Activated CD4-positive, alpha-beta T cell treated with anti-CD3 and anti-CD28 coated beads, Interleukin-2, Interleukin-6, amounts not matched to agents 100 ng/mL and 50 ng/mL, durations not matched to agents 16 hours and 8 hours (primary cell): ENCODE data around the gene C12orf42.
A peak's percentile ranks its signal among the peaks of the same experiment; 100 is the strongest.

Experiments
- DNase-seq: peaks from one replicate; pipeline ENCODE4 v3.0.0-alpha.2; 2020

The C12orf42 gene

GRCh38 chr12:103423516-103423910 lies 72.3 kb downstream of the C12orf42 start:
- no peak for DNase-seq

GRCh38 chr12:103422746-103423515 lies 72.8 kb downstream of the C12orf42 start:
- no peak for DNase-seq

GRCh38 chr12:103422328-103422727 lies 73.4 kb downstream of the C12orf42 start:
- DNase-seq, result no peak

GRCh38 chr12:103421402-103421801 lies 74.4 kb downstream of the C12orf42 start:
- DNase-seq, result no peak

DNA sequence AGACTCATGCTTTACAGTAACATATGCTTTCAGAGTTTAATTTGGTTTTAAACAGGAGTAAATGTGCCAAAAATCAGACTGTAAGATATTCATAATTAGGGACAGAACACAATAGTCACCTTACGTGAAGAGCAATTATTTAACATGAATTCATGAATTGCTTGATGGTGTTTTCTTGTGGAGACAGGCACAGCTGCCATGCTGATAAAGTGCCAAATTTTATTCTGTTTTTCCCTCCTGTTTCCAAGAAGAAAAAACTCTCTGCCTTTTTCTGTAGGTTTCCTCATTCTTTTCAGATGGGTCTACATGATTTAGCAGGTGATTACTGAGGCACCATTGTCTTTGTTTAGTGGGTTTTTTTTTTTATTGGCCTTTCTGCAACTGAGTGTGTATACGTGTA lies 80.1 kb downstream of the C12orf42 start:
- DNase-seq, result no peak

- no peak for DNase-seq
Measured at GRCh38 chr12:103401421-103401820, 94.3 kb downstream of the C12orf42 start.

DNA sequence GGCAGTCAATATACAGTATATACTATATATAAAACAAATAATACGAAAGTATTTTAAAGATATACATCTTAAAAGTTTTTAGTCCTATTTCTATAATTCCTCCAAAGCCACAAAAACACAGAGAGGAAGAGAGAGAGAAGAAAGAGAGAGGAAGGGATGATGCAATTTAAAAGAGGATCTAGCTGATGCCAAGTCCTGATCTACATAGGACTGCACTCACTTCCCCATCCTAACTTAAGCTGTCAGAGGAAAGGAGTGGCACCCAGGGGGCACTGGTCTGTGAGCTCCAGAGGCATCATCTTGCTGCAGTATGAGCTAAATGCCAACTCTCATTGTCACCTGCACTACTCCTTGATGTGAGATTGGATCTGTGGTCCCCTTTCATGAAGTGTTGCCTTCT lies 95.8 kb downstream of the C12orf42 start:
- DNase-seq, result no peak

- DNase-seq, result no peak
Measured at GRCh38 chr12:103397536-103397935, 98.2 kb downstream of the C12orf42 start.

DNA sequence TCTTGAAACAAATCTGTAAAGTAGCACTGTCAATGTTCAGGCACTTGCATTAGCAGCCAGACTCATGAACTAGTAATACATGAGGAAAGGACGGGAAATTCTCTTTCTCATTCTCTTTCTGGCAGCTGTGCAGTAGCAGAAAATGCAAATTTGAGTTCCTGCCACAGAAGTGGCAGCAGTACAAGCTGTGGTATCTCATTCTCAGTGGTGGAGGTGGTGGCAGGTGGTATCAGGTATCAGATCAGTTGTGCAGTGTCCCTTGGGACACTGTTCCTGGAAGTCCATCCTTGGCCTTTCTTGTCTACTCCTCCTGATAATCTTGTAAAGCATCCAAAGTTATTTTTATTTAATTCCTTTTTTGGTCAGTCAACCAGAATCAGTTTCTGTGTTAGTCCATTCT lies 103.0 kb downstream of the C12orf42 start:
- DNase-seq, result no peak

DNA sequence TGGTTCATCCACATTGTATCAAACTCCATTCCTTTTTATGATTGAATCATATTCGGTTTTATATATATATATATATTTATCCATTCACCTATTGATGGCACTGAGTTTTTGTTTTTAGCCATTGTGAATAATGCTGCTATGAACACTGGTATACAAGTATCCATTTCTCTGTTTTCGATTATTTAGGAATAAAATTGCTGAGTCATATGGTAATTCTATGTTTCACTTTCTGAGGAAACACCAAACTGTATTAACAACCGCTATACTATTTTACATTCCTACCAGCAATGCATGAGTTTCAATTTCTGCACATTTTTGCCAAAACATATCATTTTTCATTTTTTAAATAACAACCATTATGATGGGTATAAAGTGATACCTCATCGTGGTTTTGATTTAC lies 104.7 kb downstream of the C12orf42 start:
- no peak for DNase-seq

GRCh38 chr12:103387385-103387784 lies 108.4 kb downstream of the C12orf42 start:
- DNase-seq, result no peak

DNA sequence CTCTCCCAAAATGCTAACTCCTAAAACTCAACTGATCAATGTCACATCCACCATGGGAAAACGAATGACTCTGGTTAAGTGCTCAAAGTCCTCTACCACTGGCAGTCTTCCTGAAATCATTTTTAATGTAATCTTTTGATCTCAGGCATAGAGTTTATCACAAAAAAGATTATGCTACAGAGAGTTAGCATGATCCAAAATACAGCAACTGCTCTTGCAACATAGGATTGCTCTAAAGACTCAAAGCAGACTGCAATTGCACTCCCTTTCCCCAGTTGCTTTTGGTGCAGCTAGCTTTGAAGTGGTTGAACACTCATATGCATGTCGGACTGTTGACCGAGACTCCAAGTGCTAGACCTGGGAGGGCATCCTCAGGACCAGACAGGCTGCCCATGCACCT lies 109.3 kb downstream of the C12orf42 start:
- no peak for DNase-seq

DNA sequence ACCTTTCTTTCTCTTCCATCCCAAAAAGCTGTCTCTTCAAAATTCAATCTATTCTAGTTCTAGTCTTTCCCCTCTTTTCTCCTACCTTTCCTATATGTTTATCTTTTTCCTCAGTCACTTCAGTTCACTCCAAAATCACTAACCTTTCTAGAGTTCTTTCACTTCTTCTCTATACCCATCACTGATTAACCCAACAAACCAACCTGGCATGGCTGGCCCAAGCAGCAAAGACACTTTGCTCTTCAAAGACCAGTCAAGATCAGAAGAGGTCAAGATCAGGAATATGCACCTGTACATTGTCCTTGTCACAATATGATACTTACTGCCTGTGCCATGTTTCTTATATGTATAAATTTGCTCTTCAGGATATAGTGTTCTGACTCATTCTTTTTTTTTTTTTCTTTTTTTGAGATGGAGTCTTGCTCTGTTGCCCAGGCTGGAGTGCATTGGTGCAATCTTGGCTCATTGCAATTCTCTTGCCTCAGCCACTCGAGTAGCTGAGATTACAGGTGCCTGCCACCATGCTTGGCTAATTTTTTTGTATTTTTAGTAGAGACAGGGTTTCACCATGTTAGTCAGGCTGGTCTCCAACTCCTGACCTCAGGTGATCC lies 112.9 kb downstream of the C12orf42 start:
- no peak for DNase-seq

DNA sequence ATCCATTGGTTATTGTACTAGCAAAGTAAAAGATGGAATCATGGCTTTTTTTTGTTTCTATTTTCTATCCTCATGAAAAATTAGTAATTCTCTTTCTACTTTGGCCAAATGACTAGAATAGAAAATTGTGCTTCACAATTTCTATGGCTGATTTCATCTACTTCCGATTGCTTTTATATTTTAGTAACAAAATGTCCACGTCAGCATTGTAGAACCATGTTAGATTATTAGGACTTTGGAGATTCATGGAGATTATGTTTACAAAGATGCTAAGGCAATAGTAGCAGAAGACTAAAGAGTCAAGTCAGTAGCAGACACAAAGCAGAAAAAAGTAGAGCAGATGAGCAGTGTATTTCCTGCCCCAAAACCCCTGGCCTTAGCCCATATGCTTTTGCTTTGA lies 113.6 kb downstream of the C12orf42 start:
- no peak for DNase-seq

DNA sequence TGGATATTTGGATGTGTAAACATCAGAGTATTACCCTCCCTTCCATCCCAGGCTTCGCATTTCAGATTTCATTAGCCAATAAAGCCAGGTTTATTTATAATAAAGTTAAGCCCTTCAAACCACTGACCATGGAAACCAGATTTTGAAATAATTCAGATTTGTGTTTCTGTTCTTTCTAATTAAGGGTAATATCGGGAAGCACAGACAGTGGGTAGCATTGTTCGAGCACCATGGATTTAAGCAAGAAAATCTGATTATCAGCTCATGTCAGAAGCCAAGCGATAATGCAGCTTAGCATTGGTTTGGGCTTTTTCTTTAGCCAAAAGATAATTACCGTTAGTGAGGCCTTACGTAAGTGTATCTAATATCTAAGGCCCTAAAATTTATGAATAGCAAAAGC lies 116.1 kb downstream of the C12orf42 start:
- no peak for DNase-seq

GRCh38 chr12:103373088-103373523 lies 122.7 kb downstream of the C12orf42 start:
- DNase-seq, result no peak

- no peak for DNase-seq
Measured at GRCh38 chr12:103369929-103370328, 125.8 kb downstream of the C12orf42 start.

- no peak for DNase-seq
Measured at GRCh38 chr12:103368167-103368566, 127.6 kb downstream of the C12orf42 start.

DNA sequence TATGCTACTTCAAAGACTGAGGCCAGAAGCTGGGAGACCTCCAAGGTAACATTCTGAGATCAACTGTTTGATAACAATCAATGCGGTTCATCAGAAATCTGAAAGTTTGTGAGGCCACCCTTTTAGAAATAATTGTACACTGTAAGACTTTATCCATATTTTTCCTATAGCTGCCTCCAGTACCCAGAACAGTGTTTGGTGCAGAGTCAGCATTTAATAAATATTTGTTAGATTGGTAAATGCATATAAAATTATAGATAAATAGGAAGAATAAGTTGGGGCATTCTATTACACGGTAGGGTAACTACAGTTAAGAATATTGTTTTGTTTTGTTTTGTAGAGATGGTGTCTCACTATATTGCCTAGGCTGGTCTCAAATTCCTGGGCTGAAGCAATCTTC lies 141.4 kb downstream of the C12orf42 start:
- DNase-seq, result no peak

- no peak for DNase-seq
Measured at GRCh38 chr12:103353913-103354312, 141.9 kb downstream of the C12orf42 start.

GRCh38 chr12:103350116-103350515 lies 145.7 kb downstream of the C12orf42 start:
- DNase-seq, result no peak

- no peak for DNase-seq
Measured at GRCh38 chr12:103348935-103349334, 146.8 kb downstream of the C12orf42 start.

DNA sequence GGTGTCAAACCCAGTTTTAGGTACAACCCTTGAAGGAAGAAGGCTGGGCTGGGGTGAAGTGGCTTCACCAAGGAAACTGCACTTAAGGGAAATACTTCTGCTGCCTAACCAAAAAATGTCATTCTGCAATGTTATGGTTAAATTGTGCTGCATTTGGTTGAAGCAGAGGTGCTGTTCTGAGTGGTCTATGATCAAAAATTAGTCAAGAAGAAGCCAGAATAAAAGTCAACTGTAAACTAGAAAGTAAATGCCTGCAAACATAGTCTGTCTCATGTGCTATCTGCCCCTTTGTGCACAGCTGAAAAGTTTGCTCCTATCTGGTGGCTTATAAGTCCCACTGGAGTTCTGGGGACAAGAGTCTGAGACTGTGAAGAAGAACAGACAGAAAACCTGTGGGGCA lies 158.8 kb downstream of the C12orf42 start:
- DNase-seq, result peak; percentile 8

DNA sequence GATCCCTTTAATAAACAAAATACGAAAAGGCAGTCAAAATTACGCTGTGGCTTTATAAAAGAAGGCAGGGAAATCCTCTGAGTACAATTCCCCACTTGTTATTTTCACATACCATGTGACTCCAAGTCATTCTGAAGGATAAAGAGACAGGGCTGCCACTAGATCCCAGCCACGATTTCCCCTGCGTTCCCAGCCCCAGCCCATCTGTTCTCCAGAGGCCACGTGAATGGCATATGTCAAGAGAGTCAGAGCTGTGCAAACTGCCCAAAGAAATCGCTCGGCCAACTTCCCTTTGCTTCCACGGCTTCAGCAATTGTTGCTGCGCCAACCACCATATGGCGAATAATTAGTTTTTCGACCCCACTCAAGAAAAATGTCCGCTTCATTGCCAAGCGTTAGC lies 161.3 kb downstream of the C12orf42 start:
- DNase-seq, result no peak

DNA sequence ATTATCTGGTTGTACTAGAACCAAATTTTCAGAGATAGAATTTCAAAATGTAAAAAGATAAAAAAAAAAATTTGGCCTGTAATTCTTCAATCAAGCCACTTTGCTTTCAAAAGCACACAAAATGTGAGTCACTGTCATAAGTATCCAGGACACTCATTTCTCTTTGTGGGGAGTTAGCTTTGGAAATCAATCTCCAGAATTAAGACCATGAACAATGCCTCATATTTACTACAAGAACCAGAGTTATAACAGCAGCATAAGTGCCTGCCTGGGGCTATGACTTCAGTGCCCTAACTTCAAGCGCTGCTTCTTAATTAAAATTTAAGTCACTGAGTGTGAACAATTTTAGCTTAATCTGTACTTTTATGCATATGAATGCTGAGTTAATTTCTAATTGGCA lies 162.1 kb downstream of the C12orf42 start:
- no peak for DNase-seq
